DMS114 treated with DMSO at 0.1 percent for 48 hours (cell line): ENCODE data around the gene TTI1.
"Not testable (repeated sequence)": the region's sequence is repeated elsewhere in the genome, so short reads cannot be mapped to it uniquely, and the experiment has no call there.

Experiments
- DNase-seq: peaks from one replicate; lab custom pipeline; 2025; ENCODE audit not compliant: unreplicated experiment; lab: John Stamatoyannopoulos, UW

The TTI1 gene

GRCh38 chr20:38012332-38012731 lies 20.9 kb downstream of the TTI1 start:
- no peak for DNase-seq

DNA sequence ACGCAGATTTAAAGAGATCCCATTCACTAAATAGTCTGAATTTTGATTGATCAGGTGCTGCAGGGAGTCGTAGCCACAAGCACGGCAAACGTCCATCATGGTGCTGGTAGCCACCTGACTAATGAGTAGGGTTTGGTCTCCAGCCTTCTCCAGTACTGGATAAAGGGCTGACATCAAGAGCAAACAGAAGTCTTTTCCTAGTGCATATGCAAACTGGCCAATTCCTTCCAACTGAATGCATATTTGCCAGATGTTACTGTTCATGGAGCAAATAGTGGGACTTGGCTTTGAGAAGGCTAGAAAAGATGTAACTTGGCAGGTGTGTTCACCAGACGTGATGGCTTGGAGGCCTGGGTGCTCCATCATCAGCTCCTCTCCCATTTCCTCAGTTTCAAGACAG lies 21.6 kb downstream of the TTI1 start:
- no peak for DNase-seq

DNA sequence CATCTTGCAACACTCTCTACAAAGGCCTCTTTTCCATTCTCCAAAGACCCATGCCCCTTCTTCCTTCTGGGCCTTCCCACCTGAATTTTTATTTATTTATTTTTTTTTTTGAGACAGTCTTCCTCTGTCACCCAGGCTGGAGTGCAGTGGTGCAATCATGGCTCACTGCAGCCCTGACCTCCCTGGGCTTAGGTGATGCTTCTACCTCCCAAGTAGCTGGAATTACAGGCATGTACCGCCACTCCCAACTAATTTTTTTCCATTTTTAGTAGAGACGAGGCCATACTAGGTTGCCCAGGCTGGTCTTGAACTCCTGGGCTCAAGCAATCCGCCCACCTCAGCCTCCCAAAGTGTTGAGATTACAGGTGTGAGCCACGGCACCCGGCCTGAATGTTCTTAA lies 23.8 kb downstream of the TTI1 start:
- DNase-seq = not testable (repeated sequence)

GRCh38 chr20:38008233-38008944 lies 24.9 kb downstream of the TTI1 start:
- DNase-seq = no peak

DNA sequence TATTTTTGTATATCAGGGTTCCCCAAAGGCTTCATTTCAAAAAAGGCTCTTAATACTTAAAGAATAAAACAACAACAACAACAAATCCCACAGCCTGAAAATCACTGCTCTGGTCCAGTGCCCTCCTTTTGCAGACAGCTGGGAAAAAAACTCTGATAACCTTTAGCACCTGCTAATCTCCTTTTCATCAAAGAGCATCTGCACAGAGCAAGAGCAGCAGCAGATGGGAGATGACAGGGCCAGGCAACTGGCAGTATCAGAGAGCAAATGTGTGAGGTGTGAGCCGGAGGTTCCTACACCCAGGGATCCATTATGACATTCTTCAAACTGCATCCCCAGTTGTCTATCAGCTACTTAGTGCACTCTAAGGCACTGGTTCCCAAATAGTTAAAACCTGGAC lies 25.7 kb downstream of the TTI1 start:
- no peak for DNase-seq

GRCh38 chr20:38005903-38006302 lies 27.4 kb downstream of the TTI1 start:
- no peak for DNase-seq

DNA sequence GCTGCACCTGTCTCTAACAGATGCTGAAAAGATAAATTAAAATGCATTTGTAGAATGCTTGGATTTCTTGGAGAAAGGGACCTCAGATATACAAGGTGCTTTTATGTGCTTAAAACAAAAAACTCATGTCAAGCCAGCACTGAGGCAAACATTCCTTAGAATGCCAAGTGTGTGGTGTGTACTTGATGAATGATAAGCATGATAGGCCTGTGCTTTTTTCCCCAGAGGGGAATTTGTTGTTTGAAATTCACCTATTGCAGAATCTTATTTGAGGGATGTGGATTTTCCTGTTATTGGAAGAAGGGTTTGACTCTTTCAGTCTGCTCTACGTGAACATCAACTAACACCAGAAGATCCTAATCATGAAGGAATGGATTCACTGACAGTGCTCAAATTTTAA lies 28.8 kb downstream of the TTI1 start:
- no peak for DNase-seq

DNA sequence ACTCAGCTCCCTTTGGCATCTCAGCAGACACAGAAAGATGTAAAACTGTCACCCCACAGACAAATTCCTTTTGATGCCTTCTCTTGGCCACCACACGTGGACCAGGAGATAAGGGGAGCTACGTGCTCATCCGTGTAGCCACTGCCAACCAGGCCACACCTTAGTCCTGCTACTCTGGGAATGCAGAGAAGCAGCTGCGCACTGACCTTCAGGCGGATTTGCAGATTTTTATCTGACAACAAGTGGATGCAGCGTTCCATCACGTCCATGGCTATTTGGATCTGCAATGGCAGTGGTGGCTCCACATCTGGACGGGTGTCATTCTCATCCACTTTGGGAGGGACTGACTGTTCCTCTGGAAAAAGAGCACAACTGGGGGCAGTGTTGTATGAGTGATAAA lies 30.8 kb downstream of the TTI1 start:
- DNase-seq = no peak

GRCh38 chr20:38001981-38002380 lies 31.3 kb downstream of the TTI1 start:
- no peak for DNase-seq

- no peak for DNase-seq
These were observed 31.9 kb downstream of the TTI1 start for GRCh38 chr20:38001173-38001875.

DNA sequence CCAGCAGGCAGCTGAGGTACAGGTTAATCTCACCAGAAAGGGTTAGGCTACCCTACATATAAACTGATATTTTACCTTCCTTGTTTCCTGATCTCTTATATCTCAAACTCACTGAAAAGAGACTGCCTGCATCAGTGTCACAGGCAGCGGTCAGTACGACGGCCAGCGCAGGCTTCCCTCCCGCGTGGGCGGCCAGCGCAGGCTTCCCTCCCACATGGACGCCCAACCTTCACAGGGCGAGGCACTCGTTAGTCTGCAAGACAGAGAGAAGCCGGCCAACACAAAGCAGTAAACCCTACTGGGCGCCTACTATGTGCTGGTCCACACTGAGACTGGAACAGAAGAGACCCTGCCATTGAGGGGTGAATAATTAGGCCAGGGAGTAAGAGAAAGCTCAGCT lies 33.0 kb downstream of the TTI1 start:
- DNase-seq = no peak

DNA sequence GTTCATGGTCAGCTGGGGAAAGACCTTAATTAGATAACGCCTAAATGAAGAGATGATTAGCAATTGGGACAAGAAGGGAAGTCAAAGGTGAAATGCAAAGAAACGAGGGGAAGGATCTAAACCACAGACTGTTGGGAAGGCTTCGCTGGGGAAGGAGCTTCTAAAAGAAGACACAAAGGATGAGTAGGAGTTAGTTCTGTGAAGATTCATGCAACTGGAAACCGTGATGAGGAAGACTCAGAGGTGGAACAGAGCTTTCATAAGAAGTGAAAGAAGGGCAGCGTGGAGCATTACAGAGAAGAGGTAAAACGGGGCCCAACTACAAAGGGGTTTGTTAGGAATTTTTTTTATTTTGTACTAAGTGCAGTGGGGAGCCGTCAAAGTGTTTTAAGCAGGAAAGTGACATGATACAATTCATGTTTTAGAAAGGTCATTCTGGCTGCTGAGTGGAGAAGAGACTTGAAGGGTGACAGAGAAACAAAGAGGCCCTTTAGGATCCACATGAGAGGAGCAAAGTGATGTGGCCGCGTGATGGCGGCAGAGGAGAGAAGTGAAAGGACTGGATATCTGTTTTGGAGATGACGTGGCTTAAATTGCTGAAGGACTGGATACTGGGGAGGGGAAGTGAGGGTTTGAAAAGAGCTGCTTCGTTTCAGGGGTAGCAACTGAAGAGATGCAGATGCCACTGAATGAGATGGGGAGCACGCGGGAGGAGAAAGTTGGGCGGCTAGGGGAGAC lies 33.6 kb downstream of the TTI1 start:
- DNase-seq = no peak

GRCh38 chr20:37997516-37997915 lies 35.7 kb downstream of the TTI1 start:
- DNase-seq = no peak

GRCh38 chr20:37995856-37996605 lies 37.2 kb downstream of the TTI1 start:
- DNase-seq = no peak

GRCh38 chr20:37994512-37994911 lies 38.7 kb downstream of the TTI1 start:
- DNase-seq = no peak

DNA sequence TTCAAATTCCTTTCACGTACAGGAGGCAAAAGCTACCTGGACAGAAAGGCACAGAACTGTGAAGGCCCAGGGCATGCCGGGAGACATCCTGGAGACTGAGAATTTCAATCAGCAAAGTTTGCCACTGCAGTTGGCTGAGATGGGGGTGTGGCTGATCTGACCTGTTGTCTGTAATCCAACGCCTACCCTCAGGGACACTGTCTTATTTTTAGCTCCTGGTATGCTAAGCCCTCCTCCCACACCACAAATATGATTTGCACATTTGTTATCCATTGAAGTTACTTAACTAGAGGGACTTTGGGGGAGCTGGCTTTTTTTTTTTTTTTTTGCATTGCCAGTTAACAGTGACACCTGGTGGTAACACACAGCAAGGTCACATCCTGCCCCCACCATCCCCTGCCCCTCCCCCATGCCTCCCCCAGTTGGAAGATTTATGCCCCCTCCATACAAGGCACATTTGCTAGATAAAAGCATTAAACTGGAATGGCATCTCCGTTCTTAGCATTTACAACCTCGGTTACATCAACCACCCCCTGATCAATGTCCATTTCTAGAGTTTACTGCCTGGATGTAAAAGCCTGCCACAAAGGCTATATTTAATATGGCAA lies 40.4 kb downstream of the TTI1 start:
- no peak for DNase-seq

DNA sequence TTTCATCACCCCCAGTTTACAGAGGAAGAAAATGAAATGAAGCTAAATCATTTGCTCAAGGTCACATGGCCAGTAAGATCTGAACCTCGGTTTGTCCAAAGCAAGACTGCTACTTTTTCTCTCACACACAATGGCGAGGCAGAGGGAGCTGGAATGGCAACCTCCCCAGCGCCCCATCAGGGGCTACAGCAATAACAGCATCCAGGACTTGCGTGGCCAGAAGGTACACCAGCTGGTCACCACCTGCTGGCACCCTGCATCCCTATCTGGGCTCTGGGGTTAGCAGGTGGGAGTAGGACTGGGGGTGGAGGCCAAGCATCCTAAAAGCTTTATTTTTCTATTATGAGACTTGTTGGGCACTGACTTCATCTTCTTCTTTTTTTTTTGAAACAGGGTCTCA lies 41.3 kb downstream of the TTI1 start:
- DNase-seq = no peak

- no peak for DNase-seq
These were observed 41.9 kb downstream of the TTI1 start for GRCh38 chr20:37991157-37991866.

GRCh38 chr20:37990571-37991151 lies 42.6 kb downstream of the TTI1 start:
- DNase-seq = no peak
